LNCaP clone FGC (cell line): ENCODE results near the gene RAPGEF3.

Experiments
- DNase-seq: peaks from one replicate; pipeline ENCODE4 v3.0.0-alpha.2; 2011; ENCODE audit warnings: low read depth
- H3K4me3 ChIP-seq: 2 replicates; pipeline ENCODE4 v1.5.1; 2011; ENCODE audit warnings: mild to moderate bottlenecking, low read depth, low read length, control low read depth
- CTCF ChIP-seq: IDR thresholded peaks from 2 replicates; pipeline ENCODE4 v1.5.1; 2012; ENCODE audit warnings: mild to moderate bottlenecking; ENCODE audit not compliant: control insufficient read depth, insufficient read depth; ENCODE audit errors: extremely low read depth

Gene RAPGEF3

GRCh38 chr12:47715393-47715876 is 43.2 kb downstream of the RAPGEF3 start:
- peak; percentile 87 for DNase-seq
- peak overlapping the region; percentile 9 for H3K4me3 ChIP-seq
- peak; percentile 83 for TF ChIP-seq CTCF

GRCh38 chr12:47714826-47715386 is 43.8 kb downstream of the RAPGEF3 start:
- no peak for DNase-seq
- H3K4me3 ChIP-seq: no peak overlapping the region
- TF ChIP-seq CTCF: 0 out of 2 replicates have a peak, but pooled peaks have one; percentile 4

- TF ChIP-seq CTCF: no peak
- no peak for DNase-seq
- H3K4me3 ChIP-seq: no peak overlapping the region
Observed at GRCh38 chr12:47712171-47712570, 46.5 kb downstream of the RAPGEF3 start.

GRCh38 chr12:47711448-47711847 is 47.2 kb downstream of the RAPGEF3 start:
- no peak for TF ChIP-seq CTCF
- no peak for DNase-seq
- no peak overlapping the region for H3K4me3 ChIP-seq

- no peak for DNase-seq
- no peak for TF ChIP-seq CTCF
- H3K4me3 ChIP-seq: no peak overlapping the region
Observed at GRCh38 chr12:47710278-47710677, 48.4 kb downstream of the RAPGEF3 start.

- no peak for TF ChIP-seq CTCF
- no peak overlapping the region for H3K4me3 ChIP-seq
- DNase-seq: no peak
Observed at GRCh38 chr12:47709671-47710070, 49.0 kb downstream of the RAPGEF3 start.

GRCh38 chr12:47709237-47709636 is 49.4 kb downstream of the RAPGEF3 start:
- no peak for DNase-seq
- H3K4me3 ChIP-seq: no peak overlapping the region
- TF ChIP-seq CTCF: no peak
